Measurements from ENCODE around the gene PIGBOS1.
A peak's percentile ranks its signal among the peaks of the same experiment; 100 is the strongest.

PIGBOS1 gene

GRCh38 chr15:55318588-55319494 is at the start of gene PIGBOS1, which contains the start of gene PIGB:
TSS of gene PIGBOS1 (minus strand) at chr15:55319123. CDS start at chr15:55317792, 1,331 bp downstream.
TSS of gene PIGB (plus strand) at chr15:55319222. CDS start at chr15:55319251, 29 bp downstream.
- Histone ChIP-seq H3K27ac (ENCODE audit: low read depth, low read length, poor library complexity, severe bottlenecking) (peak within 1 kb of the TSS; percentile 89), H2AFZ (ENCODE audit: low read length) (peak within 1 kb of the TSS; percentile 66), H3K9me2 (ENCODE audit: low read depth, low read length) (no peaks in the 10 kb centered on the region), H3K4me2 (ENCODE audit: low read length) (peak within 1 kb of the TSS; percentile 89), H3K27me3 (ENCODE audit: insufficient read depth, low read length) (no peaks in the 10 kb centered on the region), H3F3A (ENCODE audit: insufficient read depth, low read length) (peaks cover 6% of the 10 kb centered on the region), H3K4me1 (ENCODE audit: insufficient read depth, low read length, severe bottlenecking) (peaks cover 48% of the 10 kb centered on the region), H3K79me2 (ENCODE audit: insufficient read depth, low read length) (peaks cover 46% of the 10 kb centered on the region), H3K9ac (ENCODE audit: low read length) (peak within 1 kb of the TSS; percentile 90), H3K4me3 (ENCODE audit: low read depth, low read length, poor library complexity, severe bottlenecking) (peak within 1 kb of the TSS; percentile 87), H3K9me3 (ENCODE audit: low read length) (no peaks in the 10 kb centered on the region), H3K36me3 (ENCODE audit: insufficient read depth, low read length) (peaks cover 14% of the 10 kb centered on the region; the same call in 1 of the 2 replicates), H4K20me1 (ENCODE audit: insufficient read depth, low read length) (no peaks in the 10 kb centered on the region)
- no peak for TF ChIP-seq CTCF (IDR thresholded peaks at IDR 0.05; ENCODE audit: low read length)
- TF ChIP-seq EZH2 (IDR thresholded peaks at IDR 0.05; ENCODE audit: borderline replicate concordance, low read length) = no peak

GRCh38 chr15:55366981-55367380 is 48.1 kb upstream of the PIGBOS1 start:
- Histone ChIP-seq H3K9ac (ENCODE audit: low read length) (no peak overlapping the region), H3K4me2 (ENCODE audit: low read length) (no peak overlapping the region), H3K9me3 (ENCODE audit: low read length) (no peaks in the 10 kb centered on the region), H3K36me3 (ENCODE audit: insufficient read depth, low read length) (peaks cover 12% of the 10 kb centered on the region; the same call in 1 of the 2 replicates), H3K4me1 (ENCODE audit: insufficient read depth, low read length, severe bottlenecking) (no peaks in the 10 kb centered on the region), H2AFZ (ENCODE audit: low read length) (no peak overlapping the region), H3F3A (ENCODE audit: insufficient read depth, low read length) (no peaks in the 10 kb centered on the region), H3K4me3 (ENCODE audit: low read depth, low read length, poor library complexity, severe bottlenecking) (no peak overlapping the region), H3K9me2 (ENCODE audit: low read depth, low read length) (no peaks in the 10 kb centered on the region), H3K79me2 (ENCODE audit: insufficient read depth, low read length) (no peaks in the 10 kb centered on the region), H3K27ac (ENCODE audit: low read depth, low read length, poor library complexity, severe bottlenecking) (no peak overlapping the region), H4K20me1 (ENCODE audit: insufficient read depth, low read length) (no peaks in the 10 kb centered on the region), H3K27me3 (ENCODE audit: insufficient read depth, low read length) (no peaks in the 10 kb centered on the region)
- no peak for TF ChIP-seq EZH2 (IDR thresholded peaks at IDR 0.05; ENCODE audit: borderline replicate concordance, low read length)
- no peak for TF ChIP-seq CTCF (IDR thresholded peaks at IDR 0.05; ENCODE audit: low read length)

GRCh38 chr15:55362641-55363040 is 43.7 kb upstream of the PIGBOS1 start:
- TF ChIP-seq EZH2 (IDR thresholded peaks at IDR 0.05; ENCODE audit: borderline replicate concordance, low read length) (no peak), CTCF (IDR thresholded peaks at IDR 0.05; ENCODE audit: low read length) (no peak)
- Histone ChIP-seq H3K27ac (ENCODE audit: low read depth, low read length, poor library complexity, severe bottlenecking) (no peak overlapping the region), H4K20me1 (ENCODE audit: insufficient read depth, low read length) (no peaks in the 10 kb centered on the region), H3K9me2 (ENCODE audit: low read depth, low read length) (no peaks in the 10 kb centered on the region), H3K27me3 (ENCODE audit: insufficient read depth, low read length) (no peaks in the 10 kb centered on the region), H3K4me2 (ENCODE audit: low read length) (no peak overlapping the region), H3K79me2 (ENCODE audit: insufficient read depth, low read length) (no peaks in the 10 kb centered on the region), H3K4me3 (ENCODE audit: low read depth, low read length, poor library complexity, severe bottlenecking) (no peak overlapping the region), H3K9me3 (ENCODE audit: low read length) (no peaks in the 10 kb centered on the region), H3F3A (ENCODE audit: insufficient read depth, low read length) (no peaks in the 10 kb centered on the region), H3K9ac (ENCODE audit: low read length) (no peak overlapping the region), H3K4me1 (ENCODE audit: insufficient read depth, low read length, severe bottlenecking) (no peaks in the 10 kb centered on the region), H2AFZ (ENCODE audit: low read length) (no peak overlapping the region), H3K36me3 (ENCODE audit: insufficient read depth, low read length) (peaks cover 4% of the 10 kb centered on the region; the same call in 1 of the 2 replicates)
